ENCODE data around the gene HFM1.
"Not testable (repeated sequence)": the region's sequence is repeated elsewhere in the genome, so short reads cannot be mapped to it uniquely, and the experiment has no call there.

HFM1 gene

GRCh38 chr1:91374086-91374485, 30.6 kb downstream of the HFM1 start:
- Histone ChIP-seq H3K4me1 (ENCODE audit: control insufficient read depth in 1 of 2, insufficient read depth in 2 of 2, low read length in 2 of 2) (no peaks in the 10 kb centered on the region), H3K27ac (ENCODE audit: low read depth, low read length) (no peak overlapping the region), H3K4me3 (ENCODE audit: low read depth in 1 of 2, low read length in 2 of 2) (no peak overlapping the region), H3K36me3 (ENCODE audit: control insufficient read depth in 1 of 2, insufficient read depth in 2 of 2, low read length in 2 of 2) (no peaks in the 10 kb centered on the region), H3K27me3 (ENCODE audit: control insufficient read depth in 1 of 2, insufficient read depth in 2 of 2, low read length in 2 of 2) (no peaks in the 10 kb centered on the region), H3K9ac (ENCODE audit: low read depth in 1 of 2, low read length in 2 of 2) (no peak overlapping the region), H3K9me3 (ENCODE audit: control insufficient read depth in 1 of 2, low read length in 2 of 2) (no peaks in the 10 kb centered on the region)

GRCh38 chr1:91372230-91372629, 32.4 kb downstream of the HFM1 start:
- not testable (repeated sequence) for H3K27ac ChIP-seq (ENCODE audit: low read depth, low read length); H3K9me3 ChIP-seq (ENCODE audit: control insufficient read depth in 1 of 2, low read length in 2 of 2); H3K36me3 ChIP-seq (ENCODE audit: control insufficient read depth in 1 of 2, insufficient read depth in 2 of 2, low read length in 2 of 2); H3K4me3 ChIP-seq (ENCODE audit: low read depth in 1 of 2, low read length in 2 of 2); H3K9ac ChIP-seq (ENCODE audit: low read depth in 1 of 2, low read length in 2 of 2); H3K4me1 ChIP-seq (ENCODE audit: control insufficient read depth in 1 of 2, insufficient read depth in 2 of 2, low read length in 2 of 2); H3K27me3 ChIP-seq (ENCODE audit: control insufficient read depth in 1 of 2, insufficient read depth in 2 of 2, low read length in 2 of 2)

- Histone ChIP-seq H3K4me3 (ENCODE audit: low read depth in 1 of 2, low read length in 2 of 2) (no peak overlapping the region), H3K9me3 (ENCODE audit: control insufficient read depth in 1 of 2, low read length in 2 of 2) (peaks cover 6 to 7% of the 10 kb centered on the region in 2 donors), H3K27me3 (ENCODE audit: control insufficient read depth in 1 of 2, insufficient read depth in 2 of 2, low read length in 2 of 2) (no peaks in the 10 kb centered on the region), H3K36me3 (ENCODE audit: control insufficient read depth in 1 of 2, insufficient read depth in 2 of 2, low read length in 2 of 2) (no peaks in the 10 kb centered on the region), H3K9ac (ENCODE audit: low read depth in 1 of 2, low read length in 2 of 2) (no peak overlapping the region), H3K4me1 (ENCODE audit: control insufficient read depth in 1 of 2, insufficient read depth in 2 of 2, low read length in 2 of 2) (no peaks in the 10 kb centered on the region), H3K27ac (ENCODE audit: low read depth, low read length) (no peak overlapping the region)
Measured at GRCh38 chr1:91349524-91349923, 55.1 kb downstream of the HFM1 start.

- H3K9ac ChIP-seq (ENCODE audit: low read depth in 1 of 2, low read length in 2 of 2), result no peak overlapping the region
- H3K9me3 ChIP-seq (ENCODE audit: control insufficient read depth in 1 of 2, low read length in 2 of 2), result no peaks in the 10 kb centered on the region
- no peaks in the 10 kb centered on the region for H3K36me3 ChIP-seq (ENCODE audit: control insufficient read depth in 1 of 2, insufficient read depth in 2 of 2, low read length in 2 of 2)
- H3K27me3 ChIP-seq (ENCODE audit: control insufficient read depth in 1 of 2, insufficient read depth in 2 of 2, low read length in 2 of 2), result no peaks in the 10 kb centered on the region
- no peak overlapping the region for H3K4me3 ChIP-seq (ENCODE audit: low read depth in 1 of 2, low read length in 2 of 2)
- H3K4me1 ChIP-seq (ENCODE audit: control insufficient read depth in 1 of 2, insufficient read depth in 2 of 2, low read length in 2 of 2), result no peaks in the 10 kb centered on the region
- no peak overlapping the region for H3K27ac ChIP-seq (ENCODE audit: low read depth, low read length)
Measured at GRCh38 chr1:91346824-91347223, 57.8 kb downstream of the HFM1 start.

- Histone ChIP-seq H3K4me3 (ENCODE audit: low read depth in 1 of 2, low read length in 2 of 2) (no peak overlapping the region), H3K27ac (ENCODE audit: low read depth, low read length) (no peak overlapping the region), H3K4me1 (ENCODE audit: control insufficient read depth in 1 of 2, insufficient read depth in 2 of 2, low read length in 2 of 2) (no peaks in the 10 kb centered on the region)
Measured at GRCh38 chr1:91345395-91346005, 59.1 kb downstream of the HFM1 start.

GRCh38 chr1:91338501-91338900, 66.1 kb downstream of the HFM1 start:
- H3K27me3 ChIP-seq (ENCODE audit: control insufficient read depth in 1 of 2, insufficient read depth in 2 of 2, low read length in 2 of 2), result no peaks in the 10 kb centered on the region
- H3K36me3 ChIP-seq (ENCODE audit: control insufficient read depth in 1 of 2, insufficient read depth in 2 of 2, low read length in 2 of 2), result no peaks in the 10 kb centered on the region
- no peak overlapping the region for H3K9ac ChIP-seq (ENCODE audit: low read depth in 1 of 2, low read length in 2 of 2)
- H3K9me3 ChIP-seq (ENCODE audit: control insufficient read depth in 1 of 2, low read length in 2 of 2), result no peaks in the 10 kb centered on the region
- no peak overlapping the region for H3K27ac ChIP-seq (ENCODE audit: low read depth, low read length)
- no peaks in the 10 kb centered on the region for H3K4me1 ChIP-seq (ENCODE audit: control insufficient read depth in 1 of 2, insufficient read depth in 2 of 2, low read length in 2 of 2)
- no peak overlapping the region for H3K4me3 ChIP-seq (ENCODE audit: low read depth in 1 of 2, low read length in 2 of 2)

More at GRCh38 chr1:91345395-91346005, 59.1 kb downstream of the HFM1 start:
- Histone ChIP-seq H3K27me3 (ENCODE audit: control insufficient read depth in 1 of 2, insufficient read depth in 2 of 2, low read length in 2 of 2) (no peaks in the 10 kb centered on the region), H3K36me3 (ENCODE audit: control insufficient read depth in 1 of 2, insufficient read depth in 2 of 2, low read length in 2 of 2) (no peaks in the 10 kb centered on the region), H3K9me3 (ENCODE audit: control insufficient read depth in 1 of 2, low read length in 2 of 2) (no peaks in the 10 kb centered on the region), H3K9ac (ENCODE audit: low read depth in 1 of 2, low read length in 2 of 2) (no peak overlapping the region)

GRCh38 chr1:91335603-91336002, 69.0 kb downstream of the HFM1 start:
- no peaks in the 10 kb centered on the region for H3K9me3 ChIP-seq (ENCODE audit: control insufficient read depth in 1 of 2, low read length in 2 of 2)
- no peaks in the 10 kb centered on the region for H3K27me3 ChIP-seq (ENCODE audit: control insufficient read depth in 1 of 2, insufficient read depth in 2 of 2, low read length in 2 of 2)
- H3K27ac ChIP-seq (ENCODE audit: low read depth, low read length), result no peak overlapping the region
- no peaks in the 10 kb centered on the region for H3K4me1 ChIP-seq (ENCODE audit: control insufficient read depth in 1 of 2, insufficient read depth in 2 of 2, low read length in 2 of 2)
- H3K4me3 ChIP-seq (ENCODE audit: low read depth in 1 of 2, low read length in 2 of 2), result no peak overlapping the region
- no peak overlapping the region for H3K9ac ChIP-seq (ENCODE audit: low read depth in 1 of 2, low read length in 2 of 2)
- H3K36me3 ChIP-seq (ENCODE audit: control insufficient read depth in 1 of 2, insufficient read depth in 2 of 2, low read length in 2 of 2), result no peaks in the 10 kb centered on the region

- no peaks in the 10 kb centered on the region for H3K9me3 ChIP-seq (ENCODE audit: control insufficient read depth in 1 of 2, low read length in 2 of 2)
- no peak overlapping the region for H3K9ac ChIP-seq (ENCODE audit: low read depth in 1 of 2, low read length in 2 of 2)
- no peak overlapping the region for H3K27ac ChIP-seq (ENCODE audit: low read depth, low read length)
- no peaks in the 10 kb centered on the region for H3K27me3 ChIP-seq (ENCODE audit: control insufficient read depth in 1 of 2, insufficient read depth in 2 of 2, low read length in 2 of 2)
- H3K4me3 ChIP-seq (ENCODE audit: low read depth in 1 of 2, low read length in 2 of 2), result no peak overlapping the region
- H3K4me1 ChIP-seq (ENCODE audit: control insufficient read depth in 1 of 2, insufficient read depth in 2 of 2, low read length in 2 of 2), result no peaks in the 10 kb centered on the region
- no peaks in the 10 kb centered on the region for H3K36me3 ChIP-seq (ENCODE audit: control insufficient read depth in 1 of 2, insufficient read depth in 2 of 2, low read length in 2 of 2)
Measured at GRCh38 chr1:91334856-91335255, 69.8 kb downstream of the HFM1 start.

GRCh38 chr1:91325456-91325855, 79.2 kb downstream of the HFM1 start:
- H3K36me3 ChIP-seq (ENCODE audit: control insufficient read depth in 1 of 2, insufficient read depth in 2 of 2, low read length in 2 of 2), result no peaks in the 10 kb centered on the region
- no peak overlapping the region for H3K27ac ChIP-seq (ENCODE audit: low read depth, low read length)
- no peak overlapping the region for H3K4me3 ChIP-seq (ENCODE audit: low read depth in 1 of 2, low read length in 2 of 2)
- no peaks in the 10 kb centered on the region for H3K4me1 ChIP-seq (ENCODE audit: control insufficient read depth in 1 of 2, insufficient read depth in 2 of 2, low read length in 2 of 2)
- no peak overlapping the region for H3K9ac ChIP-seq (ENCODE audit: low read depth in 1 of 2, low read length in 2 of 2)
- no peaks in the 10 kb centered on the region for H3K9me3 ChIP-seq (ENCODE audit: control insufficient read depth in 1 of 2, low read length in 2 of 2)
- no peaks in the 10 kb centered on the region for H3K27me3 ChIP-seq (ENCODE audit: control insufficient read depth in 1 of 2, insufficient read depth in 2 of 2, low read length in 2 of 2)

GRCh38 chr1:91314643-91315042, 90.0 kb downstream of the HFM1 start:
- no peaks in the 10 kb centered on the region for H3K4me1 ChIP-seq (ENCODE audit: control insufficient read depth in 1 of 2, insufficient read depth in 2 of 2, low read length in 2 of 2)
- H3K4me3 ChIP-seq (ENCODE audit: low read depth in 1 of 2, low read length in 2 of 2), result no peak overlapping the region
- H3K36me3 ChIP-seq (ENCODE audit: control insufficient read depth in 1 of 2, insufficient read depth in 2 of 2, low read length in 2 of 2), result no peaks in the 10 kb centered on the region
- H3K27me3 ChIP-seq (ENCODE audit: control insufficient read depth in 1 of 2, insufficient read depth in 2 of 2, low read length in 2 of 2), result no peaks in the 10 kb centered on the region
- no peak overlapping the region for H3K9ac ChIP-seq (ENCODE audit: low read depth in 1 of 2, low read length in 2 of 2)
- no peak overlapping the region for H3K27ac ChIP-seq (ENCODE audit: low read depth, low read length)
- no peaks in the 10 kb centered on the region for H3K9me3 ChIP-seq (ENCODE audit: control insufficient read depth in 1 of 2, low read length in 2 of 2)

GRCh38 chr1:91311672-91312071, 93.0 kb downstream of the HFM1 start:
- Histone ChIP-seq H3K9me3 (ENCODE audit: control insufficient read depth in 1 of 2, low read length in 2 of 2) (peaks cover 0 to 7% of the 10 kb centered on the region in 2 donors), H3K4me1 (ENCODE audit: control insufficient read depth in 1 of 2, insufficient read depth in 2 of 2, low read length in 2 of 2) (no peaks in the 10 kb centered on the region), H3K27ac (ENCODE audit: low read depth, low read length) (no peak overlapping the region)

More at GRCh38 chr1:91311672-91312071, 93.0 kb downstream of the HFM1 start:
- H3K27me3 ChIP-seq (ENCODE audit: control insufficient read depth in 1 of 2, insufficient read depth in 2 of 2, low read length in 2 of 2), result no peaks in the 10 kb centered on the region
- H3K4me3 ChIP-seq (ENCODE audit: low read depth in 1 of 2, low read length in 2 of 2), result no peak overlapping the region
- H3K36me3 ChIP-seq (ENCODE audit: control insufficient read depth in 1 of 2, insufficient read depth in 2 of 2, low read length in 2 of 2), result no peaks in the 10 kb centered on the region
- no peak overlapping the region for H3K9ac ChIP-seq (ENCODE audit: low read depth in 1 of 2, low read length in 2 of 2)

Data from duodenal mucosa (tissue), 2 donors.